HG02642 (cell line): ENCODE measurements around the gene COL4A2.

ENCODE experiments used
- ATAC-seq: cut with Tn5 transposase; IDR thresholded peaks from one replicate; pipeline ENCODE4 v1.9.1; 2021; ENCODE audit warnings: mild to moderate bottlenecking; ENCODE audit not compliant: unreplicated experiment, poor library complexity

Gene COL4A2

DNA sequence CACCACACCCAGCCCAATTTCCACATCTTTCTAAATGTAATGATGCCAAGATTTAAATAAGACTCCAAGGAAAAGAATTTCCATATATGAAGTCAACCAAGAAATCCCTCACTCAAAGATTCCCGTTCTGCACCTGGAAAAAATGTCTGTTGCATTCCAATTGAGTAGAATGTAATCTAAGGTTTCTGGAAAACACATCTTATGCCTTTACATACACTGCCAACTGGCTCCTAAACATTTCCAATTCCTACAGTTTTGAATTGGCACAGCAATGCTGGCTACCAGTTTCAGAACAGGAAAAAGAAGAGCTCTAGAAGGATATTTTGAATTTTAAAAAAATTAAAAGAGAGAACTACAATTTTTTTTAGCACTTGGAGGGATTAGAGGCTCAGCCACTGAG, 43.0 kb downstream of the COL4A2 start:
- no peak for ATAC-seq

DNA sequence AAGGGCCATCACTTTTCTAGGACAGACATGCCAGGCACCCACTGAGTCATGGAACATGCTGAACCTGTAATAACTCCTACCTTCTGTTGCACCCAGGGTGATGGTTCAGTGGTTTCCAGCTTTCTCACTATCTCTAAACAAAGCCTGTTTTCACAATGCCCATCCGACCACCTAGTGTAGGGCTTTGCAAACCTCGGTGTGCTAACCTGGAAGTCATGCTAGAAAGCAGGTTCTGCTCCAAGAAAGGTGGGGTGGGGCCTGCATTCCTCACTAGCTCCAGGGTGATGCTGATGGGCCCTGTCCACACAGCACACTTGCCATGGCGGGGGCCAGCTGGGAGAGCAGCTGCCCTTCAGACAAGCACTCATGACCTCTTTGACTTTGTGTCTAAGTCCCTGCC, 43.4 kb downstream of the COL4A2 start:
- ATAC-seq = no peak

DNA sequence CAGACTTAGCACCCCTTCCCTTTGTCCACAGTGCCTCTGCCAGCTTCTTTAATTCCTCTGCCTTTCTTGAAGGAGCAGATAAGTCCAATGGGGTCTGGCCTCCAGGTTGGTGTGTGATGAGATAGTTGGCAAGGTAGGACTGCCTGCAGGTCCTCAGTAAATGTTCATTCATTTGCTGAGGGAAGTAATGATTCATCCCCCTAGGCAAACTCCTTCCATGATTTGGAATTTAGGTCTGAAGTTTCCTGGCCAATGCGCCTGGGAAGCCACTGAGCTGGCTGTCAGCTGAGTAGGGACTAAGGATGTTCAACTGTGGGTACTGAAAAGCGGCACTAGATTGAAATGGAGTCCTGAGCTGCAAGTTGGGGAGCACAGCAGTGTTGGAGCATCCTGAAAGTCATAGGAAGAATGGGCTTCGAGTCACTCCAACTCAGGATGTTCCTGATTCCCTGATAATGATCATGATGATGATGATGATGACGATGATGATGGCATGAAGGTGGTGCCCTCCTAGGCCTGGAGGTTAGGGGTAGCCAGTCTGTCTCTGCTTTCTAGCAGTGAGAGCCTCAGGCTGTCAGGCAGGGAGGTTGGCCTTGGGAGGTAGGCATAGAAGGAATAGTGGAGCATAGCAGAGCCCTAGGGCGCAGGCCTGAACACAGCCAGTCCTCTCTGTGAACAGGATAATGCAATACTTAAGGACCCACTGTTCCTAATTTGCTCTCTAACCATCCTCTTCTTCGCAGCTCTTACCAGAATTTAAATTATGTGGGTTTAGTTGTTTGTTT, 44.7 kb downstream of the COL4A2 start:
- no peak for ATAC-seq

DNA sequence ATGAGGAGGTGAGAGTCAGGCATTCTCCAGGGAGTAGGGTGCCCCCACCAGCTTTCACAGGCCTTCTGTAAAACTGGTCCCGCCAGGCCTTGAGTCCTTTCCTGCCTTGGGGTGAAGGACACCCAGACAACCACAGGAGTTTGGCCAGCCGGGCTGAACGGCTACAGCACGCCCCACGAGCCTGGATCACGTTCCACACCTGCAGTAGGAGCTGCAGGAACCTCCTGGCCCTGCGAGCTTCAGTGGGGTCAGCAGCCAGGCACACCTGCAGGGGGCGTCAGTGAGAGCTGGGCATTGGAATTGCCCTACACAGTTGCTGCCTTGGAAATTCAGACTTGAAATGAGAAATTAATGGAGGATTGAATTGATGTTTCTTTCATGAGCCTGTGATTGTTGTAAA, 45.7 kb downstream of the COL4A2 start:
- ATAC-seq = no peak

GRCh38 chr13:110353339-110353977, 46.4 kb downstream of the COL4A2 start:
- no peak for ATAC-seq

- no peak for ATAC-seq
These were observed 47.1 kb downstream of the COL4A2 start for GRCh38 chr13:110354123-110354627.

GRCh38 chr13:110354715-110355473, 47.8 kb downstream of the COL4A2 start:
- no peak for ATAC-seq

DNA sequence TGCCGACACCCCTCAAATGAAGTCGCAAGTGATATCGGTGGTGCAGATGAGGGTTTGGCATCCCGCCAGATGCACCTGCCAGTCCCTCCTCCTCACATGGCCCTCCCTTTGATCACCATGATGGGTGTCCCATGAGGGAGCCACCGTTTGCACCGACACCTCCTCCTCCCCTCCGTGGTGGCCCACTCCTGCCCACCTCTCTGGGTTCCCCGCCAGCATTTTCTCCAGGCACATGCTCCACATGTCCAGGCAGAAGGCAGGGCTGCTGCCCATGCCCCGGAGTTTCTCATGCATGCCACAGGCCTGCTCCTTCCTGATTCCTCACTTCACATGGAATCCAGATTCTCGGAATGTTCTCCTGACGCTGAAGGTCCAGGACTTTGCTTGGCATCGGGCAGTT, 49.3 kb downstream of the COL4A2 start:
- ATAC-seq = no peak

DNA sequence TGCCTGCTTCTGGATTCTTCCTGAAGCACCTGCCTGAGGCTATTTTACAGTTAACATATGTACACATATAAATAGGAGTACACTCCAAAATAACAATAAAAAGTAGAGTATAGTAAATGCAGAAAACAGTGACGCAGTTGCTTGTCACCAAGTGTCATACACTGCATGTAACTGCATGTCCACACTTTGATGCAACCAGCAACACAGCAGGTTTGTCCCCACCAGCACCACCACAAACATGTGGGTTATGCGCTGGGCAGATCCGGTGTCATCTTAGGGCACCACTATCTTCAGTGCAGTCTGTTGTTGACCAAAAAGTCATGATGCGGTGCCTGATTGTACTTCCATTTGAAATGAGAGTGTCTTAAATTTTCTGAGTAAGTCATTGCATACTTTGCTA, 51.3 kb downstream of the COL4A2 start:
- no peak for ATAC-seq

- ATAC-seq = no peak
These were observed 52.8 kb downstream of the COL4A2 start for GRCh38 chr13:110359840-110360301.

DNA sequence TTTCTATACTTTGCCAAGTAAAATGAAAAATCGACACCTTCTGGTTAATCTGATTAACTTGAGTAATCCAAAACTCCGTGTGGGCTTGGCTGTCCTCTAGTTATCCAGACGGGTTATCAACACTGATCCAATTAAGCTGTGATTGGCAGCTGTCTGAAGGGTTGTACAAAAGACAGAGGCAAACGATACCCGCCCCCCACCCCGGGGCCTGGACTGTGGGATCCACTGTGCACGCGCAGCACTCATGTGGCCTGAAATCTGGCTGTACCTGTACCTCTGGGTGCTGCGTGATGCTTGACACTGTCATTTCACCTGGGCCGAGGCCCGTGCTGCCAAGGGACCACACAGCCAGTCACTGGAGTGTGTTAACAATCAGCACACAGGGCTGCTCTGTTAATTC, 53.5 kb downstream of the COL4A2 start:
- ATAC-seq = no peak

GRCh38 chr13:110361365-110361911, 54.4 kb downstream of the COL4A2 start:
- ATAC-seq = no peak

GRCh38 chr13:110363010-110363409, 55.9 kb downstream of the COL4A2 start:
- ATAC-seq = no peak

DNA sequence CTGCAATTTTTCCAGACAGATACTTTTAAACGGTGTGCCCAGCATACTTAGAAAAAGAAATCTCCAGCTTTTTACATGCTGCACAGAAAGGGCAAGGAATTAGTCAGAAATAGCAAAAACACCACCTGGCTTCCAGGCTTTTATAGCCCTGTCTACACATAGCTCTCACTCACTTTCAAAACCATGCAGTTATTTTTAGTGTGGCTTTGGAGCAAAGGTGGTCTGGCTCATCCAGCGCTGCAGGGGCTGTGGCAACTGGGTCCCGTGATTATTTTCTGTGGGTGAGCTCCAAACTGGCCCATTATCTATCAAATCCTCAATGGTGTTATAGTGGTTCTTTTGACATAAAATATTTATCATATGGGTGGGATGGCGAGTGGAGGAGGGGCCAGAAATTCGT, 57.0 kb downstream of the COL4A2 start:
- ATAC-seq = no peak

DNA sequence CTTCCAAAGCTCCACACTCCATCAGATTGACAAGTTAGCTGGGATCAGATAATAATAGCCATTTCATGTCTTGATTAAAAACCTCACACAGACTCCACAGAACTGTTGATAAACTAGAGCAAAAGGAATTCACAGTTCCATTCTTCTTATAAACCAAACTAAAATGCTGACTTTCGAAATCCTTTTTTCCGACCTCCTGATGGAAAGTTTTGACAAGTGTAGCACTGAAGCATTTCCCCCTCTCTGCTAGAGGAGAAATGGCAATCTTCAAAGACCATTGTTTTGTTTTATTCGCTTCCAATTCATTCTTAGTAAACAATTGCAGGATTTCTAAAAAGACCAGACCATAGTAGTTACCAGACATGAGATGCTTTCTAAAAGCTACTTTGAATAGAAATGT, 58.8 kb downstream of the COL4A2 start:
- no peak for ATAC-seq

GRCh38 chr13:110366733-110367132, 59.6 kb downstream of the COL4A2 start:
- ATAC-seq = no peak

DNA sequence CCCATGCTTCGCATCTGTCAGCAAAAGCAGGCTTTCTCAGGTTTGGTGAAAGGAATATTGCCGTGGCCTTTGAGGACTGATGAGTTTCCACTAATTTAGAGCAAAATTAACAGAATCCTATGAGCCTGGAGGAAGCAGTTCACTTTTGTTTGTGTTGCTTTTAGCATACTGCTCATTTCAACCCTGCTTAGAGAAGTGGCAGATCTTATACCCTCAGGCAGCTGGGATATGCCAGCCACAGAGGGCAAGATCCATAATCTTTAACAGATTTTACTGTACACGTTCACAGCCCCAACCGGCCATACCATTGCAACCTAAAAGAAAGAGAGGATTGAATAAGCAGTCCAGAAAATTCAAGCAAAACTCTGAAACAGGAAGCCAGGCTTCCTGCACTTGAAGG, 60.5 kb downstream of the COL4A2 start:
- no peak for ATAC-seq

DNA sequence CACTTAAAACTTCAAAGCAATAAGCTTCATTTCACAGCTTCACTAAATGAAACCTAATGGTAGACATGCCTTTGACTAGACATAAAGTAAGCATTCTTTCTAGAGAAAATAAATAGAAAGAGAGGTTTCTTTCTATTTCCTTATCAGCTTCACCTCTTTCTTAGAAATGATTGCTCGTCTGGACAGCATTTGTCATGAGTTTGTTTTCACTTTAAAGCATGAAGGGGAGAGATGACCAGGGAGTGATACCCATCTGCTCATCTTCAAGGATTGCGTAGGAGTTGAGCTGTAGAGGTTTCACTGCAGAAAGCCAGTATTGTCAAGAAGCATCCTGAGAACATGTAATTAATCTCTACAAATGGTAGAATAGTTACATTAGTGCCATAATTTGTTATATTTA, 61.3 kb downstream of the COL4A2 start:
- no peak for ATAC-seq

- no peak for ATAC-seq
These were observed 62.3 kb downstream of the COL4A2 start for GRCh38 chr13:110369400-110369799.

DNA sequence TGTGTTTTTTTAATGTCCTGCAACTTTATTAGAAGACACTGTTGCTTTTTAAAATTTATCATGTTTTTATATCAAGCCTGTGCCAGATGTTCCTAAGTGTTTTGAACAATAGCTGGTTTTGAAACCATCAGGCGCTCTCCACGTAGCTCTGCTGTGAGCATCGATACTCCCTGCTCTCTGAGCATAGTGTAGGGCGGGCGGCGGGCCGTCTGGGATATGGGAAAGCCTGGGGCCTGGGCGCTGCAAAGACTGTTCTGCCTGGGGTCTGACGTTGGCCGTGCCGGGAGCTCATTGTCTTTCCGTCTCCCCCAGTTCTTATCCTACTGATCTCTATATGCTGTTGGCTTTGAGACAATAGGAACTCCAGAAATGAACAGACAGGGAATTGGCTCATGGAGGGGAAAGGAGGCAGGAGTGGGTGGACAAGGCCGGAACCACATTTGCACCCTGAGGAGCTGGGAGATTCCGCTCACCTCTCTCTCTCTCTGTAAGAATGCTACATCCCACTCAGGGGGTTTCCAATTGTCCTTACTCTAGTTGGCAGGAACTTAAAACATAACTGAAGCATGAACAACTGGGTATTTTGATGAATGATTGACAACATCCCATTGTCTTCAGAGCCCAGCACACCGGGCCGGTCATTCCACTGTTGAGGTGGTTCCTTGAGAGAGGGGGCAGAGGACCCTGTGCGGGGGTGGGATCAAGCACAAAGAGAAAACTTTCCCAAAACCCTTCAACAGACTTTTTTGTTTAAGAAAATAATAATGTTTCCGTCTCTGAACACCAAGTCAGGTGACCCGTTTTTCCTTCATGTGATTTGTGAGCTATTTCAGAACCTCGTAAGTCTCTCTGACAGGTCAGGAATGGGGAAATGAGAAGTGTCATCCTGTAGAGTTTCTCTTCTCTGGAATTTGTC, 64.7 kb downstream of the COL4A2 start:
- ATAC-seq = peak; percentile 88
